HepG2 (cell line): Measurements from ENCODE around the gene KCNAB1. TPM values are rescaled to one million over a fixed set of nuclear protein-coding genes. Genes with fewer than 3 reads are reported as not detected.

Source experiments
- ATAC-seq: fragments of 200-7000 bp; cut with Tn5 transposase; 3 replicates; pipeline ENCODE4 v1.9.1; 2020; ENCODE audit warnings: mild to moderate bottlenecking, moderate library complexity
- BruUV-seq: library from RNA; stranded (reverse); fragments of 400-500 nt; replicated peaks from 2 replicates; lab custom pipeline; 2021; lab: Mats Ljungman, UMichigan
- CTCF ChIA-PET: fragments of 300-600 bp; formaldehyde crosslinking; extraction: SDS; loops from one replicate; lab custom pipeline; 2021; ENCODE audit warnings: low total read pairs, inconsistent platforms, low intra/inter-chr PET ratio; lab: Yijun Ruan, JAX
- POLR2A ChIA-PET: fragments of 350-600 bp; sonication (Branson Sonifier 250); formaldehyde crosslinking; loops from one replicate; lab custom pipeline; 2020; ENCODE audit warnings: antibody characterized with exemption, inconsistent platforms; lab: Yijun Ruan, JAX
- DNase-seq: peaks from one replicate; pipeline ENCODE4 v3.0.0-alpha.2; 2015; ENCODE audit warnings: low spot score
- FAIRE-seq: peaks from 3 replicates; lab custom pipeline; 2011; peaks lifted over from hg19 to GRCh38; lab: Jason Lieb, UNC
- H2AFZ ChIP-seq: one replicate; pipeline ENCODE4 v1.6.1; 2011; ENCODE audit warnings: low read length, inconsistent platforms
- H3K27ac ChIP-seq: fragments of 300-600 bp; 3 replicates; pipeline ENCODE4 v1.8.0; 2011; ENCODE audit warnings: mixed run types, mild to moderate bottlenecking, mixed read lengths, low read length, inconsistent platforms; ENCODE audit not compliant: insufficient read depth; ENCODE audit errors: extremely low read length
- H3K27me3 ChIP-seq, 2 experiments: fragments of 200-600 bp in 1 of 2; 2 replicates in 1 of 2; 3 replicates in 1 of 2; pipeline versions ENCODE4 v1.6.0 to v1.8.0; 2011; ENCODE audit warnings: low read length in 2 of 2, mild to moderate bottlenecking in 2 of 2, moderate library complexity in 2 of 2, inconsistent platforms in 1 of 2; ENCODE audit not compliant: insufficient read depth in 2 of 2, control insufficient read depth in 1 of 2
- H3K36me3 ChIP-seq, 2 experiments: fragments of 200-600 bp in 1 of 2; replicated peaks in 1 of 2; 2 replicates in 1 of 2; 3 replicates in 1 of 2; pipeline versions ENCODE4 v1.5.1 to v1.8.0; 2011; ENCODE audit warnings: low read length in 2 of 2, inconsistent platforms in 1 of 2; ENCODE audit not compliant: insufficient read depth in 2 of 2, control insufficient read depth in 1 of 2
- H3K4me1 ChIP-seq: 2 replicates; pipeline ENCODE4 v1.5.1; 2012; ENCODE audit warnings: low read length, inconsistent platforms; ENCODE audit not compliant: insufficient read depth
- H3K4me2 ChIP-seq: 2 replicates; pipeline ENCODE4 v1.6.0; 2011; ENCODE audit warnings: low read depth, low read length, inconsistent platforms
- H3K4me3 ChIP-seq, 3 experiments: fragments of 200-600 bp in 1 of 3; sonication (generic), shearing (Covaris generic) in 1 of 3; replicated peaks in 1 of 3; 2 replicates each; pipeline ENCODE4 v1.5.1; 2011 to 2016; ENCODE audit warnings: low read length in 3 of 3, inconsistent platforms in 2 of 3, low read depth in 2 of 3, mild to moderate bottlenecking in 2 of 3, control low read depth in 1 of 3, mixed read lengths in 1 of 3; ENCODE audit not compliant: insufficient read depth in 1 of 3
- H3K79me2 ChIP-seq: one replicate; pipeline ENCODE4 v1.6.1; 2011; ENCODE audit warnings: low read length, inconsistent platforms; ENCODE audit not compliant: insufficient read depth
- H3K9ac ChIP-seq: 2 replicates; pipeline ENCODE4 v1.6.0; 2011; ENCODE audit warnings: mild to moderate bottlenecking, low read depth, low read length, inconsistent platforms; ENCODE audit not compliant: insufficient read depth
- H3K9me3 ChIP-seq: 2 replicates; pipeline ENCODE4 v1.5.1; 2012; ENCODE audit warnings: mild to moderate bottlenecking, low read length
- H4K20me1 ChIP-seq: 2 replicates; pipeline ENCODE4 v1.6.0; 2011; ENCODE audit warnings: inconsistent platforms, mild to moderate bottlenecking, low read length, moderate library complexity; ENCODE audit not compliant: insufficient read depth
- FOSL2 ChIP-seq: sonication (generic); formaldehyde crosslinking; IDR thresholded peaks from 2 replicates; pipeline ENCODE4 v1.4.0; 2020; ENCODE audit warnings: missing genetic modification reagents
- GFI1 ChIP-seq: sonication (generic); formaldehyde crosslinking; IDR thresholded peaks from 2 replicates; pipeline ENCODE4 v1.5.0; 2020; ENCODE audit warnings: missing genetic modification reagents, mild to moderate bottlenecking, borderline replicate concordance
- HOXD1 ChIP-seq: sonication (generic); formaldehyde crosslinking; IDR thresholded peaks from 2 replicates; pipeline ENCODE4 v1.5.0; 2020; ENCODE audit warnings: missing genetic modification reagents
- IRF2 ChIP-seq: IDR thresholded peaks from 2 replicates; pipeline ENCODE4 v1.6.1; 2018; ENCODE audit warnings: missing genetic modification reagents, missing compliant biosample characterization
- MTF1 ChIP-seq: sonication (generic); formaldehyde crosslinking; IDR thresholded peaks from 2 replicates; pipeline ENCODE4 v1.5.0; 2020; ENCODE audit warnings: missing genetic modification reagents
- SUZ12 ChIP-seq: fragments of 150-350 bp; IDR thresholded peaks from 2 replicates; pipeline ENCODE4 v1.6.1; 2014; ENCODE audit warnings: low read depth, low read length
- XRCC5 ChIP-seq: fragments of 200-400 bp; formaldehyde crosslinking; optimal IDR thresholded peaks from 2 replicates; pipeline ENCODE3; 2017; ENCODE audit warnings: mild to moderate bottlenecking, low read length
- ZBTB4 ChIP-seq: sonication (generic); formaldehyde crosslinking; IDR thresholded peaks from 2 replicates; pipeline ENCODE4 v1.4.0; 2020; ENCODE audit warnings: missing genetic modification reagents, mild to moderate bottlenecking, borderline replicate concordance
- ZNF101 ChIP-seq: sonication (generic); formaldehyde crosslinking; IDR thresholded peaks from 2 replicates; pipeline ENCODE4 v1.4.0; 2020; ENCODE audit warnings: mild to moderate bottlenecking, low read depth, missing genetic modification reagents, borderline replicate concordance
- ZNF24 ChIP-seq: fragments of 450-650 bp; IDR thresholded peaks from 2 replicates; pipeline ENCODE4 v1.6.1; 2017; ENCODE audit warnings: antibody characterized with exemption, mild to moderate bottlenecking
- ZNF549 ChIP-seq: sonication (generic); formaldehyde crosslinking; IDR thresholded peaks from 2 replicates; pipeline ENCODE4 v1.5.0; 2020; ENCODE audit warnings: missing genetic modification reagents
- WGBS: methylation state at CpG from one replicate; pipeline ENCODE4 v1.1.6; 2017; ENCODE audit warnings: low lambda C conversion rate; 5-methylcytosine and 5-hydroxymethylcytosine counted together
- in situ Hi-C: cut with HindIII; loops from 2 replicates; pipeline ENCODE4 v1.10.0; 2017; ENCODE audit warnings: low pct_unique_long_range_greater_than_20kb; ENCODE audit not compliant: extremely low pct_ligation_motif_present
- intact Hi-C: fragments of 100-400 bp; cut with micrococcal nuclease; formaldehyde crosslinking; loops from one replicate; pipeline ENCODE4 v1.10.0; 2022; ENCODE audit not compliant: unreplicated experiment
- polyA plus RNA-seq, 8 experiments: library from polyadenylated mRNA; depleted of rRNA in 3 of 8; stranded (reverse) in 7 of 8; unstranded in 1 of 8; fragments of >200 nt; fragmentation: Illumina TruSeq in 4 of 8; extraction: Trizol in 4 of 8; gene quantifications; 2 replicates each; pipeline versions ENCODE4 v1.2.1 to v1.2.3, GENCODE V29; 2011 to 2016; ENCODE audit warnings: low read depth in 4 of 8, missing spikeins in 1 of 8, mixed read lengths in 1 of 8; ENCODE audit not compliant: insufficient read depth in 1 of 8
- total RNA-seq, 5 experiments: library from RNA; depleted of rRNA; stranded (reverse); fragments of >200 nt; fragmentation: Illumina TruSeq; extraction: Trizol; gene quantifications; 2 replicates each; pipeline ENCODE4 v1.2.3, GENCODE V29; 2016; ENCODE audit warnings: low read depth in 1 of 5
- TF ChIP-seq, protein P1 (sequence below): sonication (generic); formaldehyde crosslinking; conservative IDR thresholded peaks from 2 replicates; pipeline ENCODE4 v1.4.0; 2020; ENCODE audit warnings: missing genetic modification reagents
- TF ChIP-seq, protein P2 (sequence below): sonication (generic); formaldehyde crosslinking; conservative IDR thresholded peaks from 2 replicates; pipeline ENCODE4 v1.4.0; 2020; ENCODE audit warnings: missing genetic modification reagents
- TF ChIP-seq, protein P3 (sequence below): sonication (generic); formaldehyde crosslinking; IDR thresholded peaks from 2 replicates; pipeline ENCODE4 v1.4.0; 2020; ENCODE audit warnings: missing genetic modification reagents, mild to moderate bottlenecking, borderline replicate concordance
- TF ChIP-seq, protein P4 (sequence below): sonication (generic); formaldehyde crosslinking; IDR thresholded peaks from 2 replicates; pipeline ENCODE4 v1.8.0; 2022; ENCODE audit warnings: missing genetic modification reagents, mild to moderate bottlenecking, moderate library complexity, borderline replicate concordance

Gene KCNAB1
- total and polyA plus RNA-seq, 2 of the 13 experiments (the other 11 are each of a cell fraction or from before 2014, with no cell fraction given) = not detected

- no TSS peak for BruUV-seq
- no peaks in the 10 kb centered on the region for H3K27me3 ChIP-seq
- H4K20me1 ChIP-seq = no peaks in the 10 kb centered on the region
- no peak overlapping the region for H3K9ac ChIP-seq
- peaks cover 8% of the 10 kb centered on the region for H3K4me1 ChIP-seq
- H3K4me2 ChIP-seq = no peak overlapping the region
- no peaks in the 10 kb centered on the region for H3K79me2 ChIP-seq
- no peak overlapping the region for H3K4me3 ChIP-seq
- FAIRE-seq (no peak), ATAC-seq (no peak), DNase-seq (no peak)
- H3K27ac ChIP-seq = no peak overlapping the region
- no peak overlapping the region for H2AFZ ChIP-seq
- no peaks in the 10 kb centered on the region for H3K9me3 ChIP-seq
- intact Hi-C loops = no loop called here
- ChIA-PET CTCF (no interaction called here), POLR2A (no interaction called here)
- in situ Hi-C loops = no loop called here
- WGBS = 94% methylated on average over 1 of the region's 1 CpG
- no peaks in the 10 kb centered on the region for H3K36me3 ChIP-seq
- TF ChIP-seq HOXD1 (no peak), IRF2 (CRISPR knock-in tag) (no peak), ZNF549 (CRISPR knock-in tag) (no peak), ZNF24 (no peak), XRCC5 (no peak), FOSL2 (no peak), GFI1 (CRISPR knock-in tag) (no peak), MTF1 (no peak), SUZ12 (no peak), ZNF101 (CRISPR knock-in tag) (no peak), ZBTB4 (CRISPR knock-in tag) (no peak)
- TF ChIP-seq, protein P1, sequence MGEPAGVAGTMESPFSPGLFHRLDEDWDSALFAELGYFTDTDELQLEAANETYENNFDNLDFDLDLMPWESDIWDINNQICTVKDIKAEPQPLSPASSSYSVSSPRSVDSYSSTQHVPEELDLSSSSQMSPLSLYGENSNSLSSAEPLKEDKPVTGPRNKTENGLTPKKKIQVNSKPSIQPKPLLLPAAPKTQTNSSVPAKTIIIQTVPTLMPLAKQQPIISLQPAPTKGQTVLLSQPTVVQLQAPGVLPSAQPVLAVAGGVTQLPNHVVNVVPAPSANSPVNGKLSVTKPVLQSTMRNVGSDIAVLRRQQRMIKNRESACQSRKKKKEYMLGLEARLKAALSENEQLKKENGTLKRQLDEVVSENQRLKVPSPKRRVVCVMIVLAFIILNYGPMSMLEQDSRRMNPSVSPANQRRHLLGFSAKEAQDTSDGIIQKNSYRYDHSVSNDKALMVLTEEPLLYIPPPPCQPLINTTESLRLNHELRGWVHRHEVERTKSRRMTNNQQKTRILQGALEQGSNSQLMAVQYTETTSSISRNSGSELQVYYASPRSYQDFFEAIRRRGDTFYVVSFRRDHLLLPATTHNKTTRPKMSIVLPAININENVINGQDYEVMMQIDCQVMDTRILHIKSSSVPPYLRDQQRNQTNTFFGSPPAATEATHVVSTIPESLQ (CRISPR knock-in tag) = no peak
- TF ChIP-seq, protein P2, sequence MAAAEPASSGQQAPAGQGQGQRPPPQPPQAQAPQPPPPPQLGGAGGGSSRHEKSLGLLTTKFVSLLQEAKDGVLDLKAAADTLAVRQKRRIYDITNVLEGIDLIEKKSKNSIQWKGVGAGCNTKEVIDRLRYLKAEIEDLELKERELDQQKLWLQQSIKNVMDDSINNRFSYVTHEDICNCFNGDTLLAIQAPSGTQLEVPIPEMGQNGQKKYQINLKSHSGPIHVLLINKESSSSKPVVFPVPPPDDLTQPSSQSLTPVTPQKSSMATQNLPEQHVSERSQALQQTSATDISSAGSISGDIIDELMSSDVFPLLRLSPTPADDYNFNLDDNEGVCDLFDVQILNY (CRISPR knock-in tag) = no peak
- TF ChIP-seq, protein P3, sequence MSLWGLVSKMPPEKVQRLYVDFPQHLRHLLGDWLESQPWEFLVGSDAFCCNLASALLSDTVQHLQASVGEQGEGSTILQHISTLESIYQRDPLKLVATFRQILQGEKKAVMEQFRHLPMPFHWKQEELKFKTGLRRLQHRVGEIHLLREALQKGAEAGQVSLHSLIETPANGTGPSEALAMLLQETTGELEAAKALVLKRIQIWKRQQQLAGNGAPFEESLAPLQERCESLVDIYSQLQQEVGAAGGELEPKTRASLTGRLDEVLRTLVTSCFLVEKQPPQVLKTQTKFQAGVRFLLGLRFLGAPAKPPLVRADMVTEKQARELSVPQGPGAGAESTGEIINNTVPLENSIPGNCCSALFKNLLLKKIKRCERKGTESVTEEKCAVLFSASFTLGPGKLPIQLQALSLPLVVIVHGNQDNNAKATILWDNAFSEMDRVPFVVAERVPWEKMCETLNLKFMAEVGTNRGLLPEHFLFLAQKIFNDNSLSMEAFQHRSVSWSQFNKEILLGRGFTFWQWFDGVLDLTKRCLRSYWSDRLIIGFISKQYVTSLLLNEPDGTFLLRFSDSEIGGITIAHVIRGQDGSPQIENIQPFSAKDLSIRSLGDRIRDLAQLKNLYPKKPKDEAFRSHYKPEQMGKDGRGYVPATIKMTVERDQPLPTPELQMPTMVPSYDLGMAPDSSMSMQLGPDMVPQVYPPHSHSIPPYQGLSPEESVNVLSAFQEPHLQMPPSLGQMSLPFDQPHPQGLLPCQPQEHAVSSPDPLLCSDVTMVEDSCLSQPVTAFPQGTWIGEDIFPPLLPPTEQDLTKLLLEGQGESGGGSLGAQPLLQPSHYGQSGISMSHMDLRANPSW (CRISPR knock-in tag) = no peak
- TF ChIP-seq, protein P4, sequence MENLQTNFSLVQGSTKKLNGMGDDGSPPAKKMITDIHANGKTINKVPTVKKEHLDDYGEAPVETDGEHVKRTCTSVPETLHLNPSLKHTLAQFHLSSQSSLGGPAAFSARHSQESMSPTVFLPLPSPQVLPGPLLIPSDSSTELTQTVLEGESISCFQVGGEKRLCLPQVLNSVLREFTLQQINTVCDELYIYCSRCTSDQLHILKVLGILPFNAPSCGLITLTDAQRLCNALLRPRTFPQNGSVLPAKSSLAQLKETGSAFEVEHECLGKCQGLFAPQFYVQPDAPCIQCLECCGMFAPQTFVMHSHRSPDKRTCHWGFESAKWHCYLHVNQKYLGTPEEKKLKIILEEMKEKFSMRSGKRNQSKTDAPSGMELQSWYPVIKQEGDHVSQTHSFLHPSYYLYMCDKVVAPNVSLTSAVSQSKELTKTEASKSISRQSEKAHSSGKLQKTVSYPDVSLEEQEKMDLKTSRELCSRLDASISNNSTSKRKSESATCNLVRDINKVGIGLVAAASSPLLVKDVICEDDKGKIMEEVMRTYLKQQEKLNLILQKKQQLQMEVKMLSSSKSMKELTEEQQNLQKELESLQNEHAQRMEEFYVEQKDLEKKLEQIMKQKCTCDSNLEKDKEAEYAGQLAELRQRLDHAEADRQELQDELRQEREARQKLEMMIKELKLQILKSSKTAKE = no peak
Measured at GRCh38 chr3:156525808-156526207, 405.4 kb downstream of the KCNAB1 start.
